H9 (cell line): ENCODE measurements around the gene THSD4. TPM values are rescaled to one million over a fixed set of nuclear protein-coding genes. Genes with fewer than 3 reads are reported as not detected.

Source experiments
- DNase-seq: peaks from one replicate; pipeline ENCODE4 v3.0.0-alpha.2; 2017
- H2AFZ ChIP-seq: one replicate; pipeline ENCODE4 v1.6.1; 2013; ENCODE audit warnings: mild to moderate bottlenecking, low read length, control low read depth, moderate library complexity
- H2AK5ac ChIP-seq: 2 replicates; pipeline ENCODE4 v1.6.1; 2013; ENCODE audit warnings: low read length, control low read depth, mixed read lengths; ENCODE audit not compliant: insufficient read length
- H2BK120ac ChIP-seq: one replicate; pipeline ENCODE4 v1.6.1; 2013; ENCODE audit warnings: low read depth, mild to moderate bottlenecking, low read length, control low read depth, inconsistent platforms; ENCODE audit not compliant: poor library complexity, severe bottlenecking
- H2BK12ac ChIP-seq: 2 replicates; pipeline ENCODE4 v1.6.1; 2013; ENCODE audit warnings: low read length, control low read depth, mixed read lengths, low read depth; ENCODE audit not compliant: insufficient read length
- H2BK15ac ChIP-seq: 2 replicates; pipeline ENCODE4 v1.6.1; 2013; ENCODE audit warnings: low read depth, low read length, control low read depth
- H2BK20ac ChIP-seq: one replicate; pipeline ENCODE4 v1.6.1; 2013; ENCODE audit warnings: low read depth, mild to moderate bottlenecking, low read length, control low read depth, inconsistent platforms; ENCODE audit not compliant: poor library complexity, severe bottlenecking
- H2BK5ac ChIP-seq: 2 replicates; pipeline ENCODE4 v1.6.1; 2013; ENCODE audit warnings: low read length, control low read depth, mixed read lengths; ENCODE audit not compliant: insufficient read length
- H3K14ac ChIP-seq: 2 replicates; pipeline ENCODE4 v1.6.1; 2013; ENCODE audit warnings: low read length, control low read depth; ENCODE audit not compliant: insufficient read depth
- H3K18ac ChIP-seq: 2 replicates; pipeline ENCODE4 v1.6.1; 2013; ENCODE audit warnings: low read depth, mild to moderate bottlenecking, mixed read lengths, low read length, control low read depth; ENCODE audit not compliant: insufficient read length
- H3K23ac ChIP-seq: 2 replicates; pipeline ENCODE4 v1.6.1; 2013; ENCODE audit warnings: low read length, control low read depth, mixed read lengths, low read depth; ENCODE audit not compliant: insufficient read length
- H3K23me2 ChIP-seq: 2 replicates; pipeline ENCODE4 v1.6.1; 2013; ENCODE audit warnings: low read depth, mild to moderate bottlenecking, mixed read lengths, low read length, control low read depth; ENCODE audit not compliant: insufficient read length, poor library complexity, severe bottlenecking
- H3K27ac ChIP-seq: 2 replicates; pipeline ENCODE4 v1.5.1; 2013; ENCODE audit warnings: low read length, control low read depth, mixed read lengths, low read depth; ENCODE audit not compliant: insufficient read length
- H3K27me3 ChIP-seq: 2 replicates; pipeline ENCODE4 v1.6.1; 2013; ENCODE audit warnings: low read length, control low read depth, inconsistent platforms; ENCODE audit not compliant: insufficient read depth
- H3K4ac ChIP-seq: 2 replicates; pipeline ENCODE4 v1.6.1; 2013; ENCODE audit warnings: low read depth, mild to moderate bottlenecking, control low read depth, inconsistent platforms, low read length, moderate library complexity
- H3K4me1 ChIP-seq: 2 replicates; pipeline ENCODE4 v1.6.1; 2013; ENCODE audit warnings: low read length, control low read depth, inconsistent platforms; ENCODE audit not compliant: insufficient read depth
- H3K4me2 ChIP-seq: 2 replicates; pipeline ENCODE4 v1.6.1; 2013; ENCODE audit warnings: low read length, control low read depth, mixed read lengths; ENCODE audit not compliant: insufficient read length, insufficient read depth
- H3K56ac ChIP-seq: 2 replicates; pipeline ENCODE4 v1.6.1; 2013; ENCODE audit warnings: low read depth, mild to moderate bottlenecking, mixed read lengths, low read length, control low read depth; ENCODE audit not compliant: insufficient read length
- H3K79me1 ChIP-seq: 2 replicates; pipeline ENCODE4 v1.6.1; 2013; ENCODE audit warnings: low read depth, mild to moderate bottlenecking, moderate library complexity, low read length, control low read depth, inconsistent platforms; ENCODE audit not compliant: insufficient read depth, poor library complexity, severe bottlenecking
- H3K79me2 ChIP-seq: 2 replicates; pipeline ENCODE4 v1.6.1; 2013; ENCODE audit warnings: low read length, control low read depth, inconsistent platforms; ENCODE audit not compliant: insufficient read depth
- H3K9ac ChIP-seq: 2 replicates; pipeline ENCODE4 v1.6.1; 2013; ENCODE audit warnings: low read length, control low read depth, mixed read lengths; ENCODE audit not compliant: insufficient read length; ENCODE audit errors: extremely low read depth
- H3K9me3 ChIP-seq: one replicate; pipeline ENCODE4 v1.6.1; 2013; ENCODE audit warnings: low read depth, low read length, inconsistent platforms; ENCODE audit not compliant: control insufficient read depth
- H3T11ph ChIP-seq: one replicate; pipeline ENCODE4 v1.6.1; 2013; ENCODE audit warnings: mild to moderate bottlenecking, low read length, control low read depth, inconsistent platforms
- H4K20me1 ChIP-seq: one replicate; pipeline ENCODE4 v1.6.1; 2013; ENCODE audit not compliant: control insufficient read depth, insufficient read length, insufficient read depth
- H4K5ac ChIP-seq: 2 replicates; pipeline ENCODE4 v1.6.1; 2013; ENCODE audit warnings: low read depth, mild to moderate bottlenecking, mixed read lengths, low read length, control low read depth; ENCODE audit not compliant: insufficient read length
- H4K8ac ChIP-seq: replicated peaks from 2 replicates; pipeline ENCODE4 v1.6.1; 2013; ENCODE audit warnings: low read length, control low read depth, mixed read lengths, low read depth; ENCODE audit not compliant: insufficient read length
- H4K91ac ChIP-seq: 2 replicates; pipeline ENCODE4 v1.6.1; 2013; ENCODE audit warnings: low read depth, mild to moderate bottlenecking, moderate library complexity, mixed read lengths, low read length, control low read depth; ENCODE audit not compliant: insufficient read length
- H3K27ac Mint-ChIP-seq, 3 experiments: 2 replicates in 2 of 3; 3 replicates in 1 of 3; pipeline ENCODE4 v1.8.0; 2020 to 2021; ENCODE audit warnings: mixed read lengths in 3 of 3, mild to moderate bottlenecking in 1 of 3, moderate library complexity in 1 of 3
- H3K27me3 Mint-ChIP-seq: 2 replicates; pipeline ENCODE4 v1.8.0; 2021; ENCODE audit warnings: low read depth, mild to moderate bottlenecking, moderate library complexity, mixed read lengths
- H3K36me3 Mint-ChIP-seq, 3 experiments: 2 replicates in 2 of 3; 3 replicates in 1 of 3; pipeline ENCODE4 v1.8.0; 2020 to 2021; ENCODE audit warnings: low read depth in 3 of 3, mixed read lengths in 3 of 3; ENCODE audit not compliant: insufficient read depth in 1 of 3
- H3K4me1 Mint-ChIP-seq, 2 experiments: 2 replicates each; pipeline ENCODE4 v1.8.0; 2020; ENCODE audit warnings: mixed read lengths in 2 of 2
- H3K4me3 Mint-ChIP-seq, 2 experiments: 2 replicates in 1 of 2; 3 replicates in 1 of 2; pipeline ENCODE4 v1.8.0; 2020 to 2021; ENCODE audit warnings: mild to moderate bottlenecking in 2 of 2, mixed read lengths in 2 of 2, moderate library complexity in 1 of 2
- H3K9me3 Mint-ChIP-seq, 2 experiments: 2 replicates in 1 of 2; 3 replicates in 1 of 2; pipeline ENCODE4 v1.8.0; 2020; ENCODE audit warnings: mild to moderate bottlenecking in 2 of 2, mixed read lengths in 2 of 2, moderate library complexity in 1 of 2
- WGBS: extraction: QIAGEN DNeasy Blood & Tissue Kit; methylation state at CpG from one replicate; pipeline ENCODE4 v1.1.7; 2013; ENCODE audit warnings: missing lambda C conversion rate, low lambda C conversion rate, mixed read lengths; ENCODE audit not compliant: insufficient read length; ENCODE audit errors: extremely low coverage; 5-methylcytosine and 5-hydroxymethylcytosine counted together
- total RNA-seq: library from RNA; stranded (reverse); gene quantifications from 2 replicates; pipeline ENCODE4 v1.2.1, GENCODE V29; 2021
- TF ChIP-seq, protein P1 (sequence below): fragments of 200-600 bp; sonication (generic); conservative IDR thresholded peaks from 3 replicates; pipeline ENCODE4 v1.8.0; 2021; ENCODE audit warnings: antibody characterized with exemption, mild to moderate bottlenecking

THSD4 gene
- total RNA-seq, 1 experiment from 2014 or later = 5.5 TPM

- Histone ChIP-seq H2BK120ac (no peak overlapping the region), H4K20me1 (no peaks in the 10 kb centered on the region), H3K4me2 (no peak overlapping the region), H3K9ac (no peak overlapping the region), H3K27ac (no peak overlapping the region), H3K79me2 (no peaks in the 10 kb centered on the region), H3T11ph (no peak overlapping the region), H3K23me2 (no peaks in the 10 kb centered on the region), H3K14ac (no peak overlapping the region), H3K56ac (no peak overlapping the region), H4K91ac (no peak overlapping the region), H3K23ac (no peak overlapping the region), H2AK5ac (no peak overlapping the region), H3K18ac (no peak overlapping the region), H3K9me3 (no peaks in the 10 kb centered on the region), H2BK20ac (no peak overlapping the region), H2BK15ac (no peak overlapping the region), H4K5ac (no peak overlapping the region), H2BK12ac (no peak overlapping the region), H3K4me1 (0 out of 2 replicates have a peak, but pooled peaks cover 2% of the 10 kb centered on the region), H2AFZ (no peak overlapping the region), H2BK5ac (no peak overlapping the region), H3K79me1 (no peaks in the 10 kb centered on the region), H4K8ac (no peak overlapping the region), H3K27me3 (peaks cover 2% of the 10 kb centered on the region; the same call in 1 of the 2 replicates), H3K4ac (no peak overlapping the region)
- no CpG with 5 or more reads among the region's 1 CpG for WGBS
- Mint-ChIP-seq H3K27me3 (peaks cover 72% of the 10 kb centered on the region), H3K27ac (no peak overlapping the region; a peak in 1 of 7 replicates), H3K4me1 (peaks cover under 1 to 3% of the 10 kb centered on the region in 2 experiments), H3K9me3 (peaks cover 22 to 23% of the 10 kb centered on the region in 2 experiments), H3K4me3 (no peak overlapping the region), H3K36me3 (peaks cover 3 to 19% (median 6%) of the 10 kb centered on the region in 3 experiments; a peak in 5 of 7 replicates)
- DNase-seq = no peak
- TF ChIP-seq, protein P1, sequence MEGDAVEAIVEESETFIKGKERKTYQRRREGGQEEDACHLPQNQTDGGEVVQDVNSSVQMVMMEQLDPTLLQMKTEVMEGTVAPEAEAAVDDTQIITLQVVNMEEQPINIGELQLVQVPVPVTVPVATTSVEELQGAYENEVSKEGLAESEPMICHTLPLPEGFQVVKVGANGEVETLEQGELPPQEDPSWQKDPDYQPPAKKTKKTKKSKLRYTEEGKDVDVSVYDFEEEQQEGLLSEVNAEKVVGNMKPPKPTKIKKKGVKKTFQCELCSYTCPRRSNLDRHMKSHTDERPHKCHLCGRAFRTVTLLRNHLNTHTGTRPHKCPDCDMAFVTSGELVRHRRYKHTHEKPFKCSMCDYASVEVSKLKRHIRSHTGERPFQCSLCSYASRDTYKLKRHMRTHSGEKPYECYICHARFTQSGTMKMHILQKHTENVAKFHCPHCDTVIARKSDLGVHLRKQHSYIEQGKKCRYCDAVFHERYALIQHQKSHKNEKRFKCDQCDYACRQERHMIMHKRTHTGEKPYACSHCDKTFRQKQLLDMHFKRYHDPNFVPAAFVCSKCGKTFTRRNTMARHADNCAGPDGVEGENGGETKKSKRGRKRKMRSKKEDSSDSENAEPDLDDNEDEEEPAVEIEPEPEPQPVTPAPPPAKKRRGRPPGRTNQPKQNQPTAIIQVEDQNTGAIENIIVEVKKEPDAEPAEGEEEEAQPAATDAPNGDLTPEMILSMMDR = no peak
Observed at GRCh38 chr15:71091601-71092000, 23.7 kb upstream of the THSD4 start.
